Brain microvascular endothelial cell (primary cell): Measurements from ENCODE around the gene CLDN14.

Experiments used
- DNase-seq: peaks from one replicate; pipeline ENCODE4 v3.0.0-alpha.2; 2020
- H3K27ac ChIP-seq: fragments of 250-450 bp; sonication (Bioruptor Pico); 2 replicates; pipeline ENCODE4 v1.5.1; 2020; ENCODE audit warnings: mild to moderate bottlenecking, moderate library complexity
- H3K27me3 ChIP-seq: fragments of 250-450 bp; sonication (Bioruptor Pico); replicated peaks from 2 replicates; pipeline ENCODE4 v1.5.1; 2020; ENCODE audit warnings: mild to moderate bottlenecking
- H3K36me3 ChIP-seq: fragments of 250-450 bp; sonication (Bioruptor Pico); replicated peaks from 2 replicates; pipeline ENCODE4 v1.5.1; 2020; ENCODE audit warnings: mild to moderate bottlenecking
- H3K4me3 ChIP-seq: 2 replicates; pipeline ENCODE4 v1.5.1; 2011; ENCODE audit warnings: low read depth, mild to moderate bottlenecking, control low read depth, low read length, moderate library complexity
- CTCF ChIP-seq: IDR thresholded peaks from 2 replicates; pipeline ENCODE4 v1.5.1; 2011; ENCODE audit warnings: low read depth, mild to moderate bottlenecking, moderate library complexity, low read length, control low read depth, inconsistent platforms; ENCODE audit errors: missing control alignments
- in situ Hi-C: cut with HindIII; loops from 2 replicates; pipeline ENCODE4 v1.10.0; 2017; ENCODE audit warnings: low sequenced_read_pairs, low pct_ligation_motif_present

CLDN14 gene

GRCh38 chr21:36460866-36461265, 19.1 kb downstream of the CLDN14 start:
- Histone ChIP-seq H3K27me3 (no peaks in the 10 kb centered on the region), H3K4me3 (no peak overlapping the region), H3K36me3 (no peaks in the 10 kb centered on the region), H3K27ac (no peak overlapping the region)
- no peak for TF ChIP-seq CTCF
- DNase-seq: no peak
- in situ Hi-C loops: no loop called here

- Histone ChIP-seq H3K4me3 (no peak overlapping the region), H3K27me3 (no peaks in the 10 kb centered on the region), H3K36me3 (no peaks in the 10 kb centered on the region), H3K27ac (no peak overlapping the region)
- no peak for DNase-seq
- TF ChIP-seq CTCF: no peak
- in situ Hi-C loops: no loop called here
These were observed 20.8 kb downstream of the CLDN14 start for GRCh38 chr21:36459098-36459497.

- Histone ChIP-seq H3K4me3 (no peak overlapping the region), H3K36me3 (no peaks in the 10 kb centered on the region), H3K27ac (no peak overlapping the region), H3K27me3 (no peaks in the 10 kb centered on the region)
- DNase-seq: no peak
- in situ Hi-C loops: no loop called here
- TF ChIP-seq CTCF: no peak
These were observed 23.1 kb downstream of the CLDN14 start for GRCh38 chr21:36456729-36457414.

- in situ Hi-C loops: no loop called here
- no peak overlapping the region for H3K4me3 ChIP-seq
- DNase-seq: no peak
- H3K27me3 ChIP-seq: no peaks in the 10 kb centered on the region
- no peak overlapping the region for H3K27ac ChIP-seq
- no peak for TF ChIP-seq CTCF
- no peaks in the 10 kb centered on the region for H3K36me3 ChIP-seq
These were observed 25.2 kb downstream of the CLDN14 start for GRCh38 chr21:36454706-36455105.

GRCh38 chr21:36454093-36454531, 25.8 kb downstream of the CLDN14 start:
- in situ Hi-C loops: no loop called here
- TF ChIP-seq CTCF: no peak

GRCh38 chr21:36452281-36452825, 27.6 kb downstream of the CLDN14 start:
- Histone ChIP-seq H3K4me3 (no peak overlapping the region), H3K27ac (no peak overlapping the region), H3K27me3 (no peaks in the 10 kb centered on the region), H3K36me3 (no peaks in the 10 kb centered on the region)
- DNase-seq: no peak
- TF ChIP-seq CTCF: no peak
- in situ Hi-C loops: no loop called here

More at GRCh38 chr21:36454093-36454531, 25.8 kb downstream of the CLDN14 start:
- Histone ChIP-seq H3K36me3 (no peaks in the 10 kb centered on the region), H3K27ac (no peak overlapping the region), H3K4me3 (no peak overlapping the region), H3K27me3 (no peaks in the 10 kb centered on the region)
- DNase-seq: no peak
